ENCODE results near the gene CEBPE. TPM values are rescaled to one million over a fixed set of nuclear protein-coding genes. Genes with fewer than 3 reads are reported as not detected.

Gene CEBPE
- total RNA-seq, 4 donors from 2014 or later, result not detected

DNA sequence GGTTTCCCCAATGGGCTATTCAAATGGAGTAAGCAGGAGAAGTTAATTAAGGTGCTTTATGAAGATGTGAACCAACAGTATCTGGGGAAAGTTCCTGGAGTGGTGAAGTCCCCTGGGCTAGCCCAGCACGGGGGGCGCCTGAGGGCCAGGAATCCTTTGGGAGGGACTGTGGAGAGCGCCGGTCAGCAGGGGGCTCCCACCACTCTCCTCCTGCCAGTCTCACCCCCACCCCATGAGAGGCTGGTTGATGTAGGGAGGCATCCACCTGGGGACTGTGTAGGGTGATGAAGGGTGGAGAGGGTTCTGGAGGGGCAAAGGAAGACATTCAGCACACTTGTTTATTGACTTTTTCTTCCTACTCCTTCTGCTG lies 4.4 kb downstream of the CEBPE start:
- TF ChIP-seq, protein P1, sequence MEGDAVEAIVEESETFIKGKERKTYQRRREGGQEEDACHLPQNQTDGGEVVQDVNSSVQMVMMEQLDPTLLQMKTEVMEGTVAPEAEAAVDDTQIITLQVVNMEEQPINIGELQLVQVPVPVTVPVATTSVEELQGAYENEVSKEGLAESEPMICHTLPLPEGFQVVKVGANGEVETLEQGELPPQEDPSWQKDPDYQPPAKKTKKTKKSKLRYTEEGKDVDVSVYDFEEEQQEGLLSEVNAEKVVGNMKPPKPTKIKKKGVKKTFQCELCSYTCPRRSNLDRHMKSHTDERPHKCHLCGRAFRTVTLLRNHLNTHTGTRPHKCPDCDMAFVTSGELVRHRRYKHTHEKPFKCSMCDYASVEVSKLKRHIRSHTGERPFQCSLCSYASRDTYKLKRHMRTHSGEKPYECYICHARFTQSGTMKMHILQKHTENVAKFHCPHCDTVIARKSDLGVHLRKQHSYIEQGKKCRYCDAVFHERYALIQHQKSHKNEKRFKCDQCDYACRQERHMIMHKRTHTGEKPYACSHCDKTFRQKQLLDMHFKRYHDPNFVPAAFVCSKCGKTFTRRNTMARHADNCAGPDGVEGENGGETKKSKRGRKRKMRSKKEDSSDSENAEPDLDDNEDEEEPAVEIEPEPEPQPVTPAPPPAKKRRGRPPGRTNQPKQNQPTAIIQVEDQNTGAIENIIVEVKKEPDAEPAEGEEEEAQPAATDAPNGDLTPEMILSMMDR (IDR thresholded peaks at IDR 0.05 in 4 of 5, conservative IDR thresholded peaks at IDR 0.05 in 1 of 5), result no peak
- TF ChIP-seq POLR2A (IDR thresholded peaks at IDR 0.05), result no peak
- H3K4me3 ChIP-seq, result no peak overlapping the region
- no peaks in the 10 kb centered on the region for H3K4me1 ChIP-seq
- H3K36me3 ChIP-seq, result no peaks in the 10 kb centered on the region
- H3K27me3 ChIP-seq, result peaks cover 0 to 3% (median 0%) of the 10 kb centered on the region in 3 donors
- no peaks in the 10 kb centered on the region for H3K9me3 ChIP-seq
- no peak overlapping the region for H3K27ac ChIP-seq
- intact Hi-C loops (cut with DNase I; ENCODE audit: low total_unique reads), result no loop called here
- in situ Hi-C loops (cut with MboI; ENCODE audit: low sequenced_read_pairs in 4 of 4), result loop anchor here (5.0 to 25.0 kb wide), 2 partner anchors 73 to 173 kb away; partner anchors contain the start of gene HOMEZ (in 2 of the 4)
- DNase-seq (no peak), ATAC-seq (no peak)

DNA sequence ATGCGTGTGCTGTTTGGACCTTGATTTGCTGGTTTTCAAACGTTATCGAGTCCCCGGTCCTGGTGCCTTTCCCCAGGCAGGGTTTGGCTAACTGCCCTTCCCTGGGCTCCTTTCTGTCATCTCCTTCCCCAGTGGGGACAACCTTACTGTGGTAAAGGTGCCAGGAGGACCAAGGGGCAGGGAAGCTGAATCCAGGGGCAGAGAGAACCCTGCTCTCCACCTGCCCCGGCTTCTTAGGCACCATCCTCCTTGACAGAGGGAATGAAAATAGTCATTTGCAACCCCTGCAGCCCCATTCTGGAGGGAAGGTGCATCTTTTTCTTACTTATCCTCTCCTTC lies 5.0 kb downstream of the CEBPE start:
- in situ Hi-C loops (cut with MboI; ENCODE audit: low sequenced_read_pairs in 4 of 4), result loop anchor here in 2 of 4 donors (25.0 kb wide), 1 partner anchor 173 kb away; the partner anchor contains the start of gene HOMEZ (in 2 of the 2)
- no peak for ATAC-seq

DNA sequence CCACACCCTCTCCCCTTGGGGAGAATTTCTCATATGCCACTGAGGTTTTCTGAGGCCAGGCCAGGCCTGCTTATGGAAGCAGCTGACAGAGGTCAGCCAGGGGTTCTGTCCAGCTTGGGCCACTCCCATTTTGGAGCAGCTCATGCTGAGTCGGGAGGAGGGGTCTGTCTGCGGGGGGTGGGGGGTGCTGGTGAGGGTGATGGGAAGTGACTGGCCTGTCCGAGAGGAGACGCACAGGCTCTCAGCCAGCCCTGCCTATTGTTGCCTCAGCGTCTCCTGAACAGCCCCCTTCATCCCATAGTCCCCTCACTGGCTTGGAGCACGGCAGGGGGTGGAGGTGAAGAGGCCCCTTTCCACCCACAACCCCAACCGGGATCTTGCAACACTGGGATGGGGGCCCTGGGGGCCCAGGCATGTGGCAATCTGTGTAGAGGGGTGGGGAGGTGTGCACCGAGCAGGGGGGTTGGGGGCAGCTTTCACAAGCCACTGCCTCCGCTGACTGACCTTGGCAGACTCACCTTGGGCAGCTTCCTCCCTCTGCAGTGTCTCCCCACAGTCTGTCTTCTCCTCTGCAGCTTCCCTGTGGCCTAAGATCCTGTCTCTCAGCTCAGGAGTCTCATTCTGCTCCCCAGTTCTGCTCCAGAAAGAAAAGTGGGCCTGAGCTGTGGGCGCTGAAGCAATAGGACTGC lies 5.5 kb downstream of the CEBPE start:
- H3K27ac ChIP-seq, result no peak overlapping the region
- peaks cover 0 to 3% (median 0%) of the 10 kb centered on the region in 3 donors for H3K27me3 ChIP-seq
- H3K4me1 ChIP-seq, result no peaks in the 10 kb centered on the region
- no peak overlapping the region for H3K4me3 ChIP-seq
- no peak for ATAC-seq
- in situ Hi-C loops (cut with MboI; ENCODE audit: low sequenced_read_pairs in 4 of 4) (loop anchor here in 2 of 4 donors (25.0 kb wide), 1 partner anchor 174 kb away; the partner anchor contains the start of gene HOMEZ (in 2 of the 2)), intact Hi-C loops (cut with DNase I; ENCODE audit: low total_unique reads) (no loop called here)
- DNase-seq, result no peak
- H3K36me3 ChIP-seq, result no peaks in the 10 kb centered on the region
- no peaks in the 10 kb centered on the region for H3K9me3 ChIP-seq
- TF ChIP-seq, protein P1 (IDR thresholded peaks at IDR 0.05 in 4 of 5, conservative IDR thresholded peaks at IDR 0.05 in 1 of 5), result no peak
- TF ChIP-seq POLR2A (IDR thresholded peaks at IDR 0.05), result no peak

More for the DNA sequence above, 5.0 kb downstream of the CEBPE start:
- H3K4me1 ChIP-seq, result no peaks in the 10 kb centered on the region
- no peaks in the 10 kb centered on the region for H3K9me3 ChIP-seq
- no peaks in the 10 kb centered on the region for H3K36me3 ChIP-seq
- no peak for DNase-seq
- peaks cover 0 to 3% (median 0%) of the 10 kb centered on the region in 3 donors for H3K27me3 ChIP-seq
- intact Hi-C loops (cut with DNase I; ENCODE audit: low total_unique reads), result no loop called here
- no peak overlapping the region for H3K27ac ChIP-seq
- TF ChIP-seq, protein P1 (IDR thresholded peaks at IDR 0.05 in 4 of 5, conservative IDR thresholded peaks at IDR 0.05 in 1 of 5), result no peak
- no peak for TF ChIP-seq POLR2A (IDR thresholded peaks at IDR 0.05)
- no peak overlapping the region for H3K4me3 ChIP-seq

- H3K27me3 ChIP-seq, result peaks cover 0 to 3% (median 0%) of the 10 kb centered on the region in 3 donors
- H3K36me3 ChIP-seq, result no peaks in the 10 kb centered on the region
- in situ Hi-C loops (cut with MboI; ENCODE audit: low sequenced_read_pairs in 4 of 4) (loop anchor here in 2 of 4 donors (25.0 kb wide), 1 partner anchor 175 kb away; the partner anchor contains the start of gene HOMEZ (in 2 of the 2)), intact Hi-C loops (cut with DNase I; ENCODE audit: low total_unique reads) (no loop called here)
- ATAC-seq (no peak), DNase-seq (peak in 1 of 2 donors; percentile 3)
- no peaks in the 10 kb centered on the region for H3K9me3 ChIP-seq
- TF ChIP-seq, protein P1 (IDR thresholded peaks at IDR 0.05 in 4 of 5, conservative IDR thresholded peaks at IDR 0.05 in 1 of 5), result no peak
- no peak for TF ChIP-seq POLR2A (IDR thresholded peaks at IDR 0.05)
- H3K4me3 ChIP-seq, result no peak overlapping the region
- H3K4me1 ChIP-seq, result no peaks in the 10 kb centered on the region
- no peak overlapping the region for H3K27ac ChIP-seq
Observed at GRCh38 chr14:23112359-23113178, 6.5 kb downstream of the CEBPE start.
